ENCODE results near the gene NFKBIB. TPM values are rescaled to one million over a fixed set of nuclear protein-coding genes. Genes with fewer than 3 reads are reported as not detected.
"Not testable (repeated sequence)": the region's sequence is repeated elsewhere in the genome, so short reads cannot be mapped to it uniquely, and the experiment has no call there.

The NFKBIB gene
- total RNA-seq, 1 experiment from 2014 or later: 30.6 TPM

DNA sequence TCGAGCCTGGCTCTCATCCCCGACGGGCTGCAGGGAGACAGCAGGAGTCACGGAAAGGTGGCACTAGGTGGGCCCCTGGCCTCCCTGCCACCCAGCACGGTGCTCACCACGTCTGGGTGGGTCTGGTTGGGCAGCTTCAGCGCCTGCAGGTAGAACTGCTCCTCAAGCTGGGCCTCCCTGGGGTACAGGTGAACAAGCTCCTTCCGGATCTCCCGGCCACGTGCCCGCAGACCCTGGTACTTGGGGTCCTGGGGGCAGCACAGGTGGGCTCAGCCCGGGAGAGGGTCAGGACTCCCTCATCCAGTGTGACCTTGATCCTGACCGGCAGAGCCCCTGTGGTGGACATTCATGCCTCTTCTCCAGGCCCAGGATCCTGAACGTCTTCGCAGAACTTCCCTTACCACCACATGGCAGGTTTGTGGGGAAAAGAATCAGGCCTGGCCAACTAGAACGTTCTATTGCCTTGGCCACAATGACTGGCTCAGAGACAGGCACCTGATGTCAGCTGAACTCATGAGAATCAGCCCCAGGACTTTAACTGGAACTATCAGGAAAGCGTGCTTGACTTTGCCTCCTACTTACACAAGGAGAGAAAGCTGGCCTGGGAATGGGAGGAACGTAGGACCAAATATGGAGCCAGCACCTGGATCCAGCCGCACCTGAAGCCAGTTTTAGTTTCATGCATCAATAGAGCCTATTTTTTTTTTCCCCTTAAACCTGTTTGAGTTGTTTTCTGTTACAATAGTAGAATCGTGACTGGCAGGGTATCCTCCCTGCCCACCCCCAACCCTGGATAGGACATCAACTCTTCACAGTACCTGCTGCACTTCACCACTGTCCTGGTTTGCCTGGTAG is 21.9 kb downstream of the NFKBIB start:
- peak; percentile 48 for DNase-seq
- Histone ChIP-seq H3K4me3 (ENCODE audit: insufficient read depth, low read depth, low read length) (no peak overlapping the region), H3K36me3 (replicated peaks; ENCODE audit: control insufficient read depth, insufficient read depth, low read length) (peaks cover 17% of the 10 kb centered on the region), H3K27me3 (ENCODE audit: control insufficient read depth, insufficient read depth, low read length) (no peaks in the 10 kb centered on the region)

DNA sequence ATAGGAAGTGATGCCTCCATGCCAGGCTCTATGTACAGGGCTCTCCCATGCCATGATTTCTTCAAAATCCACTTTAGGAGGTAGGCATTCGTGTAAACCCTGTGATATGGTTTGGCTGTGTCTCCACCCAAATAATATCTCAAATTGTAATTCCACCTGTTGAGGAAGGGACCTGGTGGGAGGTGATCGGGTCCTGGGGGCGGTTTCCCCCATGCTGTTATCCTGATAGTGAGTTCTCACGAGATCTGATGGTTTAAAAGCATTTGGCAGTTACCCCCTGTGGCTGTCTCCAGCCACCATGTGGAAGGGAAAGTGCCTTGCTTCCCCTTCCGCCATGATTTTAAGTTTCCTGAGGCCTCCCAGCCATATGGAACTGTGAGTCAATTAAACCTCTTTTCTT is 22.7 kb downstream of the NFKBIB start:
- H3K27me3 ChIP-seq (ENCODE audit: control insufficient read depth, insufficient read depth, low read length): no peaks in the 10 kb centered on the region
- no peak overlapping the region for H3K4me3 ChIP-seq (ENCODE audit: insufficient read depth, low read depth, low read length)
- H3K36me3 ChIP-seq (replicated peaks; ENCODE audit: control insufficient read depth, insufficient read depth, low read length): peaks cover 17% of the 10 kb centered on the region
- no peak for DNase-seq

DNA sequence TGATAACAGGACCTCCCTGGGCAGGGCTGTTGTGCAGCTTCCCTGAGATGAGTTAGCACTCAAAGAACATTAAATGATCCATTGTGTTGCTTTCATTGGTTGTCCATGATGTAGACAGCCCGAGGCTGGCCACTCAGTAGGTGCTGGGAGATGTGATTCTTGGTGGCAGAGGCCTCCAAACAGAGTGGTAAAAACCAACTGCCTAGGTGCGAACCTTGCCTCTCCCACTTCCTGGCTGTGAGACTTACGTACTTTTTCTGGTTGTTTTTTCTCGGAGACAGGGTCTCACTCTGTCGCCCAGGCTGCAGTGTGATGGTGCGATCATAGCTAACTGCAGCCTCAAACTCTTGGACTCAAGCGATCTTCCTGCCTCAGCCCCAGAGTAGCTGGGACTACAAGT is 24.6 kb downstream of the NFKBIB start:
- H3K27me3 ChIP-seq (ENCODE audit: control insufficient read depth, insufficient read depth, low read length): no peaks in the 10 kb centered on the region
- H3K4me3 ChIP-seq (ENCODE audit: insufficient read depth, low read depth, low read length): no peak overlapping the region
- peaks cover 17% of the 10 kb centered on the region for H3K36me3 ChIP-seq (replicated peaks; ENCODE audit: control insufficient read depth, insufficient read depth, low read length)
- no peak for DNase-seq

DNA sequence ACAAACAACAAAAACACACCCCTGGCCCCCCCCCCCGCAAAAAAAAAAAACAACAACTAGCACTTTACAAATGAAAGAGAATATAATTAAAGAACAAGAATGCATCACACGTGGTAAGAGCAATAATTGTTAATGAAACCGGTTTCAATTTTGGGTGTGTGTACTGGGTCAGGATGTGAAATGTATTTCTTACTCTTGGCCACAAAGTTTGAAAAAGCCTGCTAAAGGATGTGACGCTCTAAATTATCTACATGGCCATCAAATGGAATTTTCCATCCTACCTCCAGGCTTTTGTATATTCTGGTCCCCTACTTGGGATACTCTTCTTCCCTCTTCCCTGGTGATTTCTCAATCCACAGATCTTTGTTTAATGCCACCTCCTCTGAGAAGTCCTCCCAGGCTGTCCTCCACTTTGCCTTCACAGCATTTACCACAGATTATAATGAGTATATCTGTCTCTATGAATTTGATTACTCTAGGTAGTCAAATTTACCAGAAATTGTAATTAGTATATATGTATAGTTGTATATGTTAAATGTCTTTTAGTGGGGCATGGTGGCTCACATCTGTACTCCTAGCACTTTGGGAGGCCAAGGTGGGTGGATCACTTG is 28.7 kb downstream of the NFKBIB start:
- peak; percentile 8 for DNase-seq
- Histone ChIP-seq H3K27me3 (ENCODE audit: control insufficient read depth, insufficient read depth, low read length) (no peaks in the 10 kb centered on the region), H3K4me3 (ENCODE audit: insufficient read depth, low read depth, low read length) (no peak overlapping the region), H3K36me3 (replicated peaks; ENCODE audit: control insufficient read depth, insufficient read depth, low read length) (peaks cover 19% of the 10 kb centered on the region)

DNA sequence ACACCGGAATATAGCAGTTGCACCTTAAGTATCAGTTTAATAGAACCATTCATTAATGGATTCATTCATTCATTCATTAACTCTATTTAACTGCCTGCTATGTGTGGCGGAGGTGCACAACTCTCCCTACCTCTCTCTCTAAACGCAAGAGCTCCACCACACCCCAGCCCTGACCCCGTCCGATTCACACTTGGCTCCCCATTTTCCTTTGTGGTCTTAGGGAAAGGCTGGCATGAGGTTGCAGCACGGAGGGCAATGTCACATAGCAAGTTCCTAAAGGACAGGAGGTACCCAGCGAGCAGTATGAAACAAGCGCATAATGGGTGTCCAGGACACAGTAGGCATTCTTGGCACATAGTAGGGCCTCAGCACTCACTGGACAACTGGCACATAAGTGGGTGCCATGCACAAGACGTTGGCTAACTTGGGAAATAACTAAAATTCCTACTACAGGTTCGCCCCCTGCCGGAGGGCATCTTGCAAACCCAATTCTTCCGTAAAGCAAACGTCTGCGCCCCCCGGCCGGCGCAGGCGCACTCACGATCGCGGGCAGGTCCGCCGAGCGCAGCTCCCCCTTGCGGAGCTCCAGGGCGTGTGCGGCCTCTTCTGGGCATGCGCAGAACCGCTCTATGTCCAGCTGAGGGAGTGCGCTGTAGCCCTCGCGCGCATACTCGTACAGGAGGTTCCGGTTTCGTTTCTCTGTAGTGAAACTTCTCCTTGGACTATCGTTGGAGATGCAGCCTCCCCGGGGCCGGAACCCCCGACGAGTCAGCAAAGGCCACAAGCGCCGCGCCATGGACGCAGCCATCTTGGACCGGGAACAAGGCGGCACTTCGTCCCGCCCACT is 30.4 kb downstream of the NFKBIB start, which contains the start of gene SARS2:
TSS of gene SARS2 (minus strand) at position 835 of the 847 bp plus-strand sequence. CDS start at position 808, 27 bp downstream.
- peaks cover 16% of the 10 kb centered on the region for H3K36me3 ChIP-seq (replicated peaks; ENCODE audit: control insufficient read depth, insufficient read depth, low read length)
- H3K27me3 ChIP-seq (ENCODE audit: control insufficient read depth, insufficient read depth, low read length): no peaks in the 10 kb centered on the region
- peak within 1 kb of the TSS; percentile 97 for H3K4me3 ChIP-seq (ENCODE audit: insufficient read depth, low read depth, low read length)
- peak; percentile 99 for DNase-seq

DNA sequence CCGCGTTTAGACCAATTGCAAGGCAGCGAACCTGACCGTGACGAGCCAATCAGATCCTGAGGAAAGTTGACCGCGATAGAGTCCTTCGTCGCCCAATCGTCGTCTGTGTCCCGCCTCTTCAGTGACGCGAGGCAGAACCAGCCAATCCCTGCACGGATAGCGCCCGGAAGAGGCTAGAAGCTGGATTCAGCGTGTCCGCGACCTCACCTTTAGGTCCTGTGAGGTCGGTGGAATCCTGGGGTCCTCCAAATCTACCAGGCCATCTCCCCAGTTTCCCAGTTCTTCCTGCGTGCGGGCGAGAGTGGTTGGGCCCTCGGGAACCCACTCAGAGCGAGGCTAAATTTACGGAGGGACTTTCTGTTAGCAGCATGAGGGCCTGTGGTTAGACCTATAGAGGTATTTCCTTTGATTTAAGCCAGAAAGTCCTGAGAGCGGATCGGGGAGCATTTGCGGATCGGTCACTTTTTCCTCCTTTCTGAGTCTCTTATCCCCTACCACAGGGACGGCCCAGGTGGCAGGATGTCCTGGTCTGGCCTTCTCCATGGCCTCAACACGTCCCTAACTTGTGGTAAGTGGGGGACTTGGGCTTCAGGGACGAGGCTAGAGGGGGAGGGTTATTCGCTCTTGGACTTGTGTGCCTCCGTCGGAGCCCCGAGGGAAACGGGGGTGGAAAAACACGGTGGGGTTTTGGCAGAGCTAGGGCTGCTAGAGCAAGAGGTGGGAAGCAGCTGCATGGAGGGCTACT is 31.2 kb downstream of the NFKBIB start, which contains the start of gene MRPS12:
TSS of gene MRPS12 (plus strand) at position 169 of the 745 bp plus-strand sequence. CDS start at position 520, 351 bp downstream.
- Histone ChIP-seq H3K4me3 (ENCODE audit: insufficient read depth, low read depth, low read length) (peak within 1 kb of the TSS; percentile 97), H3K36me3 (replicated peaks; ENCODE audit: control insufficient read depth, insufficient read depth, low read length) (peaks cover 12% of the 10 kb centered on the region), H3K27me3 (ENCODE audit: control insufficient read depth, insufficient read depth, low read length) (no peaks in the 10 kb centered on the region)
- peak; percentile 99 for DNase-seq

DNA sequence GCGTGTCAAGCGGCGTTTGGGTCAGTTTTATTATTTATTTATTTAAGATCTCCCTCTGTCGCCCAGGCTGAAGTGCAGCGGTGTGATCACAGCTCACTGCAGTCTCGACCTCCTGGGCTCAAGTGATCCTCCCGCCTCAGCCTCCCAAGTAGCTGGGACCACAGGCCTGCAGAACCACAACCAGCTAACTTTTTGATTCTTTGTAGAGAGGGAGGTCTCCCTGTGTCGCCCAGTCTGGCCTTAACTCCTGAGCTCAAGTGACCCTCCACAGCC is 31.7 kb downstream of the NFKBIB start:
- H3K4me3 ChIP-seq (ENCODE audit: insufficient read depth, low read depth, low read length): peak overlapping the region; percentile 97
- H3K36me3 ChIP-seq (replicated peaks; ENCODE audit: control insufficient read depth, insufficient read depth, low read length): peaks cover 12% of the 10 kb centered on the region
- DNase-seq: no peak
- H3K27me3 ChIP-seq (ENCODE audit: control insufficient read depth, insufficient read depth, low read length): no peaks in the 10 kb centered on the region

DNA sequence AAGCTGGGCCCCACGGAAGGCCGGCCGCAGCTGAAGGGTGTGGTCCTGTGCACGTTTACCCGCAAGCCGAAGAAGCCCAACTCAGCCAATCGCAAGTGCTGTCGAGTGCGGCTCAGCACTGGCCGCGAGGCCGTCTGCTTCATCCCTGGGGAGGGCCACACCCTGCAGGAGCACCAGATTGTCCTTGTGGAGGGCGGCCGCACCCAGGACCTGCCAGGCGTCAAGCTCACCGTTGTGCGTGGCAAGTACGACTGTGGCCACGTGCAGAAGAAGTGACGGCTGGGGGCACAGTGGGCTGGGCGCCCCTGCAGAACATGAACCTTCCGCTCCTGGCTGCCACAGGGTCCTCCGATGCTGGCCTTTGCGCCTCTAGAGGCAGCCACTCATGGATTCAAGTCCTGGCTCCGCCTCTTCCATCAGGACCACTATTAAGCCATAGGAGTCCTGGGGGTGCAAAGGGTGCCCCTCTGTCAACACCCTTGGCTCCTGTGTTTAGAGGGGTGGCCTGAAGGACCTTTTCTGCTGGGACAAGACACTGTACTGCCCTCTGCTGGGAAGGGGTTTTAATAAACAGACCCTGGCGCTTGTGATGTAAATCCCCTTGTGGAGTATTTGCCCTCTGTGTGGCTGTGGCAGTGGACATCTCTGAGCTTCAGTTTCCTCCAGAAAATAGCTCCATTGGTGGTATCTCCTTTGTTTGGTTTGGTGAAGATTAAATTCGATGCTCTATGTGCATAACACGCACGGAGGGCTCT is 32.8 kb downstream of the NFKBIB start:
- Histone ChIP-seq H3K4me3 (ENCODE audit: insufficient read depth, low read depth, low read length) (no peak overlapping the region), H3K27me3 (ENCODE audit: control insufficient read depth, insufficient read depth, low read length) (no peaks in the 10 kb centered on the region), H3K36me3 (replicated peaks; ENCODE audit: control insufficient read depth, insufficient read depth, low read length) (peaks cover 12% of the 10 kb centered on the region)
- peak; percentile 64 for DNase-seq

DNA sequence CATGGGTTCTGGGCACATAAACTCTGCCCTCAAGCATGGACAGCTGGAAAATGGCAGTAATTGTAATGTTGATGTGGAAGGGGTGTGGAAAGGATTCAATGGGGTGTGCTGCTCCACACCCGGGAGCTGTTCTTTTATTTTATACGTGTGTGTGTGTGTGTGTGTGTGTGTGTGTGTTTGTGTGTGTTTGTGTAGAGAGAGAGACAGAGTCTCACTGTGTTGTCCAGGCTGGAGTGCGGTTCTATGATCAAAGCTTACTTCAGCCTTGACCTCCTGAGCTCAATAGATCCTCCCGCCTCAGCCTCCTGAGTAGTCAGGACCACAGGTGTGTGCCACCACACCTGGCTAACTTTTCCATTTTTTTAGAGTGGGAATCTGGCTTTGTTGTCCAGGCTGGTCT is 33.8 kb downstream of the NFKBIB start:
- H3K27me3 ChIP-seq (ENCODE audit: control insufficient read depth, insufficient read depth, low read length): no peaks in the 10 kb centered on the region
- no peak overlapping the region for H3K4me3 ChIP-seq (ENCODE audit: insufficient read depth, low read depth, low read length)

DNA sequence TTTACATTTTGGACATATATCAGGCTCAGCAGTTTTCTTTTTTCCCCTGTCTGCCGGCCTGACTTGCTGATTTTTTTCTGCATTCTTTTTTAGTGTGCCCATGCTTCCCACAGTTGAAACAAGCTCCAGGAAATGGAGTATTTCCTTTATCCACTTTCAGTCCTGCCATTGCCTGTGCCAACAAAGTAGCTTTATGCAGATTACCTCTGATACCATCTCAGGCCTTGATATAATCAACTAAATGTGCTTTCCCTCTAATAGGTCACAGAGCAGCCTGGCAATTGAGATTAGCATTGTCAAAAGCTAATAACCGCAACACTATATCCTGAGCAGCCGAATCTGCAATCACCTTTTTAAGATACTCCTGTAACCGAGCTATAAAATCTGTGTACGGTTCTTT is 40.2 kb downstream of the NFKBIB start:
- DNase-seq: no peak
- no peak overlapping the region for H3K4me3 ChIP-seq (ENCODE audit: insufficient read depth, low read depth, low read length)
- H3K27me3 ChIP-seq (ENCODE audit: control insufficient read depth, insufficient read depth, low read length): no peaks in the 10 kb centered on the region
- no peaks in the 10 kb centered on the region for H3K36me3 ChIP-seq (replicated peaks; ENCODE audit: control insufficient read depth, insufficient read depth, low read length)

More for the DNA sequence above, 33.8 kb downstream of the NFKBIB start:
- no peak for DNase-seq
- peaks cover 12% of the 10 kb centered on the region for H3K36me3 ChIP-seq (replicated peaks; ENCODE audit: control insufficient read depth, insufficient read depth, low read length)

DNA sequence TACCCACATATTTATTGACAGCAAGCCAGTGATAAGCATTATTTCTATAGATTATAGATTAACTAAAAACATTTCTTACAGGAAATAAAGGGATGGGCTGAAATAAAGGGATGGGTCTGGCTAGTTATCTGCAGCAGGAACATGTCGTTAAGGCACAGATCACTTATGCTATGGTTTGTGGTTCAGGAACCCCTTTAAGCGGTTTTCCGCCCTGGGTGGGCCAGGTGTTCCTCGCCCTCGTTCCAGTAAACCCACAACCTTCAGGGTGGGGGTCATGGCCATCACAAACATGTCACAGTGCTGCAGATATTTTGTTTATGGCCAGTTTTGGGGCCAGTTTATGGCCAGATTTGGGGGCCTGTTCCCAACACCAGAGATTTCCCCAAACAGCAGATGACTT is 41.7 kb downstream of the NFKBIB start:
- H3K36me3 ChIP-seq (replicated peaks; ENCODE audit: control insufficient read depth, insufficient read depth, low read length); H3K27me3 ChIP-seq (ENCODE audit: control insufficient read depth, insufficient read depth, low read length); DNase-seq: not testable (repeated sequence)

DNA sequence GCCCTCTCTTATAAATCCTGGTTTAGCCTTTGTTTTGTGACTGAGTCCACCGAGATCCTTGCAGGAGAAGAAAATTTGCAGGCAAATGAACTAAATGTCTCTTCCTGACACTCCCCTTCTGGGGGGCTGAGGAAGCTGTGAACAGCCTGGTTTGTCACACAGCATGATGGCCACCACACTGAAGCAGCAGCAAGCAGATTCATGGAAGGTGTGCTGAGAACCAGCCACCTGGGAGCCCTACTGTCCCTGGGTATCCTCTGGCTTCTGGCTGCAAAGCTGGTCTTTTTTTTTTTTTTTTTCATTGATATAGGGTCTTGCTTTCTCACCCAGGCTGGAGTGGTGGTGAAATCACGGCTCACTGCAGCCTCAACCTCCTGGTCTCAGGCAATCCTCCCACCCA is 42.2 kb downstream of the NFKBIB start:
- H3K27me3 ChIP-seq (ENCODE audit: control insufficient read depth, insufficient read depth, low read length): no peaks in the 10 kb centered on the region
- H3K36me3 ChIP-seq (replicated peaks; ENCODE audit: control insufficient read depth, insufficient read depth, low read length): no peaks in the 10 kb centered on the region; the same call in 1 of the 2 replicates
- no peak for DNase-seq
- no peak overlapping the region for H3K4me3 ChIP-seq (ENCODE audit: insufficient read depth, low read depth, low read length)

More for the DNA sequence above, 41.7 kb downstream of the NFKBIB start:
- not testable (repeated sequence) for H3K4me3 ChIP-seq (ENCODE audit: insufficient read depth, low read depth, low read length)

DNA sequence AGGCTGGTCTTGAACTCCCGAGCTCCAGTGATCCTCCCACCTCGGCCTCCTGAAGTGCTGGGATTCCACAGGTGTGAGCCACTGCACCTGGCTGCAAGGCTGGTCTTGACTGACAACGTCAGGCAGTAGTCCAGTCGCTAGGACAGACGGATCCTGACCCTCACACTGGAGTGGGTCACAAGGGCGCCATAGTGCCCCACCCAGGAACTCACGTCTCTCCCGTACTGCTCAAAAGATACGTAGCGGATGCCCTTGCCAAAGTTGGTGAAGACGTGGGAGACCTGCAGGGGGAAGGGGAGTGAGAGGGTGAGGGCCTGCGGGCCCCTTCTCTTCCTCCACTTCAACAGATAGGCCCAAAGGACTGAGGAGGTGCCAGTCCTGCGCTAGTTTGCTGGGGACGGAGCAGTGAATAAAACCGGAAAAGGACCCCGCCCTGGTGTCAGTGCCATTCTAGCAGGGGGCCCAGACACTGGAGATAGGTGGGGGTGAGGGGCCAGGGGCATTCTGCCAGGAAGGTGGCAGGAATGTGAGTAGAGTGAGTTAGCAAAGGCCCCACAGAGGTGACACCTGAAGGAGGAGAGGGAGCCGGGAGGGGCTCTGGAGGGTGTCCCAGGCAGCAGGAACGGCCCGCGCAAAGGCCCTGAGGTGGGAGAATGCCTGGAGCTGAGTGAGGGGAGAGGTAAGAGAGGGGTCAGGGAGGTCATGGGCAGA is 42.9 kb downstream of the NFKBIB start:
- H3K36me3 ChIP-seq (replicated peaks; ENCODE audit: control insufficient read depth, insufficient read depth, low read length): no peaks in the 10 kb centered on the region; the same call in 1 of the 2 replicates
- no peak overlapping the region for H3K4me3 ChIP-seq (ENCODE audit: insufficient read depth, low read depth, low read length)
- peak; percentile 19 for DNase-seq
- H3K27me3 ChIP-seq (ENCODE audit: control insufficient read depth, insufficient read depth, low read length): no peaks in the 10 kb centered on the region

Measured in H7 (cell line).